GM18508 (cell line): Measurements from ENCODE around the gene SWT1.
"Not testable (repeated sequence)": the region's sequence is repeated elsewhere in the genome, so short reads cannot be mapped to it uniquely, and the experiment has no call there.

Experiments used
- ATAC-seq: cut with Tn5 transposase; IDR thresholded peaks from one replicate; pipeline ENCODE4 v1.9.1; 2021; ENCODE audit warnings: moderate number of reproducible peaks; ENCODE audit not compliant: insufficient read depth, unreplicated experiment

SWT1 gene

DNA sequence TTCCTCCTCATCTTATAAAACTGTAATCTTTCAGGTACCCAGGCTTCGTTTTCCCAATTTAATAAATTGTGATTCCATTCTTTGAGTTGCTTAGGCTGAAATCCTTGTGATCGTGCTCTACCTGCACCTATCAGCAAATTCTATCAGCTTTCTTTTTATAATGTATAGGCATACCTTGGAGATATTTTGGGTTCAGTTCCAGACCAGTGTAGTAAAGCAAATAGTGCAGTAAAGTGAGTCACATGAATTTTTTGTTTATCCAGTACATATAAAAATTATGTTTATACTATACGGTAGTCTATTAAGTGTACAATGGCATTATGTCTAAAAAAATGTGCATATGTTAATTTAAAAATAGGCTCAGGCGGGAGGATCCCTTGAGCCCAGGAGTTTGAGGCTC lies 5.5 kb downstream of the SWT1 start:
- no peak for ATAC-seq

DNA sequence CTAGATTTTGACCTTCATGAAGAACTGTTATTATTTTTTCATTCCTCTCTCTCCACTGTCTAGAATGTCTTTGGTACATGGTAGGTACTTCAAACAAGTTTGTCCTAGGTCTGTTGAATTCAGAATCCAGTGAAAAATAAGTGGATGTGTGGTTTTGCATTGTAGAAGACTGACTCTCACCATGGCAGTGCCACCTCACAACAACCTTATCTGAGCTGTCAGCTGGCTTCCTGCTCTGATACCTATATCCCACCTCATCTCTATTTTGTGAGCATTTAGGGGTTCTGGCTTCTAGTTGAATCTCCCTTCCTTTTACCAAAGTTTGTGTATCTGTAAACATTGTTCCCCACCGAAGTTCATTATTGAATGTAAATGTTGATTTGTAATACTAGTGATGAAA lies 9.1 kb downstream of the SWT1 start:
- no peak for ATAC-seq

DNA sequence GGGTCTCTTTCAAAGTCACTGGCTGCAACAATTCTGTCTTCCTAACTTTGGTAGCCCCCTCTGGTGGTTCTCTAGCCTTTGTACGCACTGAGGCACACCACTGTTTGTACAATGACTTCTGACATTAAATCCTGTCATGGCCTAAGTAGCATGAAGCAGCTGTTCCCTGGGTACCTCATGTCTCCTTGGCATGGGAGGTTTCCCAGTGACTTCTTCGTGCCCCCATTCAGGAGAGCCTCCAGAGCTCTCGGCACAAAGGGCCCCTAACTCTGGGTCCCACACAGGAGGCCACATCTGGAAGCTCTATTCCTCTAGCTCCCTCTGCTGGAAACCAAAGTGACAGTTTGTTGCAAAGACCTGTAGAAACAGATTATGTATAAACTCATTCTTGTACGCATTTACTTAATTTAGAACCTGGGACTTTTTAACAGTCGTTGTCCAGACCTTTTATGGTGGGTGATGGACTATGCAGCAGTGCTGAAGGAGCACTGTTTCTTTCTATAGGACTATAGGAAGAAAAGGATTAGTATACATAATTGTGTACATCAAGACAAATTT lies 13.4 kb downstream of the SWT1 start:
- ATAC-seq = peak; percentile 73

DNA sequence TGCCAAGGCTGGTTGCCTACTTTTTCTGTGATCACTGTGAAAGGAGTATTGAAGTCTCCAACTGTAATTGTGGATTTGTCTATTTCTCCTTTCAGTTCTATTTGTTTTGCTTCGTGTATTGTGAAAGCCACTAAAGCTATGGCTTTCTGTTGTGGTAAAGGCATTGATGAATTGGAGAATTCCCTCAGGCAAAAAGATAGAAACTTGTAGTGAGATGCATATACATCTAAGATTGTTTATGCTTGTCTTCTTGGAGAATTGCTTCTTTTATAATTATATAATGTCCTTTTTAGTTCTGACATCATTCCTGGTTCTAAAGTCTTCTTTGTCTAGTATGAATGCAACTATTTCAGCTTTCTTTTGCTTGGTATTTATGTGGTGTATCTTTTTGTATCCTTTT lies 36.8 kb downstream of the SWT1 start:
- no peak for ATAC-seq

DNA sequence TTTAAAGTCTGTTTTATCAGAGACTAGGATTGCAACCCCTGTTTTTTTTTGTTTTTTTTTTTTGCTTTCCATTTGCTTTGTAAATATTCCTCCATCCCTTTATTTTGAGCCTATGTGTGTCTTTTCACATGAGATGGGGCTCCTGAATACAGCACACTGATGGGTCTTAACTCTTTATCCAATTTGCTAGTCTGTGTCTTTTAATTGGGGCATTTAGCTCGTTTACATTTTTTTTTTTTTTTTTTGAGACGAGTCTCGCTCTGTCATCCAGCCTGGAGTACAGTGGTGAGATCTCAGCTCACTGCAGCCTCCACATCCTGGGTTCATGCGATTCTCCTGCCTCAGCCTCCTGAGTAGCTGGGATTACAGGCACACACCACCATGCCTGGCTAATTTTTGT lies 41.7 kb downstream of the SWT1 start:
- not testable (repeated sequence) for ATAC-seq

DNA sequence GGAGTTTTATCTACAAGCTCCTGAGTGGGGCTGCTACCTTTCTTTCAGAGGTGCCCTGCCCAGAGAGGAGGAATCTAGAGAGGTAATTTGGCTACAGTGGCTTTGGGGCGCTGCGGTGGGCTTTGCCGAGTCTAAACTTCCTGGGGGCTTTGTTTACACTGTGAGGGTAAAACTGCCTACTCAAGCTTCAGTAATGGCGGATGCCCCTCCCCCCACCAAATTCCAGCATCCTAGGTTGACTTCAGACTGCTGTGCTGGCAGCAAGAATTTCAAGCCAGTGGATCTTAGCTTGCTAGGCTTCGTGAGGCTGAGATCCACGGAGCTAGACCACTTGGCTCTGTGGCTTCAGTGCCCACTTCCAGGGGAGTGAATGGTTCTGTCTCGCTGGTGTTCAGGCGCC lies 43.9 kb downstream of the SWT1 start:
- no peak for ATAC-seq

DNA sequence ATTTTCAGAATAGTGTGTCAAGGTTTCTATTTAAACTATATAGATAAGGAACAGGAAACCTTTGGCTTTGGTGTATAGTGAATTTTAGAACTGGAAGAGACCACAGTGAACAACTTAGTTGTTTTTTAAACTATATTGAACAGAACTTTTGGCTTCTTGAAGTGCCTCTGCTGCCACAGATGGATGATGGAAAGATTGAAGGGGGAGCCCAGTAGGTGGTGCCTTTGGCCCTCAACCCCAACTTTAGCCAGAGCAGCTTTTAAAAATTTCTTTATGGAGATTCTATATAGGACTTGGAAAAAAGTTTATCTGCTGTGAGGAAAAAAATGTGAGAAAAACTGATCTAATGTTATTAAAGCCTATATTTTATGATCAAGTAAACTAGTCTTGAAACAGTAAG lies 50.2 kb downstream of the SWT1 start:
- ATAC-seq = no peak

DNA sequence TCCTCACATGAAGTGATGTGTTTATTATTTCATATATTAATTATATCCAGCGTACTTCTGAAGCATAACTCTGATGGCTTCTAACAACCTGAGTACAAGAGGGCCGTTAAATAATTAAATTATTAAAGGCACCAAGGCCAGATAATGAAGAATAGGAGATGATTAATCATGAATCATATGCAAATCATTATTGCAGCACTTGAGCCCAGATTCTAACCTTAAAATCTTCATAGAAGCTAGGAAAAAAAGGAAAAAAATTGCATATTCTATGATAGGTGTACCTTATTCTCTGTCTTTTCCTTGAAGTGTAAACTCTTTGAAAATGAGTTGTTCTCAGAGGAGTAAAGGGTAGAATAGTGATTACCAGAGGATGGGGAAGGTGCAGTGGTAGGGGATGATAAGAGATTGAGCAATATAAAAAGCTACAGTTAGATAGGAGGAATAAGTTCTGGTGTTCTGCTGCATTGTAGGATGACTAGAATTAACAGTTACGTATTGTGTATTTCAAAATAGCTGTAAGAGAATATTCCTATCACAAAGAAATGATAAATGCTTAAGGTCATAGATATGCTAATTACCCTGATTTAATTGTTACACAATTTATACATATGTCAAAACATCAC lies 51.1 kb downstream of the SWT1 start:
- no peak for ATAC-seq

DNA sequence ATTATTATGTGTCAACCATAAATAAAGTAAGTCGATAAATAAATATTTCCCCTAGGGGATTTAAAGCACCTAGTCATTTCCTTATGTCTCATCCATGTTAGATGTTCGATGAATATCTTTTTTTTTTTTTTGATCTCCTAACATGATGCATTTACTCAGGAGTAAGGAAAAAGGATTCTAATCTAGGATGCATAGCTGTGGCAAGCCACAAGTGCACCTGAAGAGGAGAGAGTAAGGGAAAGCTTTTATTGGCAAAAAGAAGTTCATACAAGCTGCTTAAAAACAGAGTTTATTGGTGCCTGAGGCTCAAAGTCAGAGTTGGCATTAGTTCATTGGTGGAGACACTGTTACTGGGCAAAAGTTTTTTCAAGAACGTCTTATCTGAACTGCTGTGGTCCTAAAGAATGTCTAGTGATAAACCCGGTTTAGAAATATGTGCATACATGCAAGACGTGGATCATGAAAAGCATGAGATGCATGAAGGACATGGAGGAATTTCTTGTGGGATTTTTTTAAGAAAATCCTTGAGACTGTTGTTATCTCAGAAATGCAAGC lies 51.7 kb downstream of the SWT1 start:
- no peak for ATAC-seq

DNA sequence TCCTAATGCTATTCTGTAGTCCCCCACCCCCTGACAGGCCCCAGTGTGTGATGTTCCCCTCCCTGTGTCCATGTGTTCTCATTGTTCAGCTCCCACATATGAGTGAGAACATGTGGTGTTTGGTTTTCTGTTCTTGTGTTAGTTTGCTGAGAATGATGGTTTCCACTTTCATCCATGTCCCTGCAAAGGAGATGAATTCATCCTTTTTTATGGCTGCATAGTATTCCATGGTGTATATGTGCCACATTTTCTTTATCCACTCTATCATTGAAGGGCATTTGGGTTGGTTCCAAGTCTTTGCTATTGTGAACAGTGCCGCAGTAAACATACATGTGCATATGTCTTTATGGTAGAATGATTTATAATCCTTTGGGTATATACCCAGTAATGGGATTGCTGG lies 52.4 kb downstream of the SWT1 start:
- ATAC-seq = not testable (repeated sequence)

DNA sequence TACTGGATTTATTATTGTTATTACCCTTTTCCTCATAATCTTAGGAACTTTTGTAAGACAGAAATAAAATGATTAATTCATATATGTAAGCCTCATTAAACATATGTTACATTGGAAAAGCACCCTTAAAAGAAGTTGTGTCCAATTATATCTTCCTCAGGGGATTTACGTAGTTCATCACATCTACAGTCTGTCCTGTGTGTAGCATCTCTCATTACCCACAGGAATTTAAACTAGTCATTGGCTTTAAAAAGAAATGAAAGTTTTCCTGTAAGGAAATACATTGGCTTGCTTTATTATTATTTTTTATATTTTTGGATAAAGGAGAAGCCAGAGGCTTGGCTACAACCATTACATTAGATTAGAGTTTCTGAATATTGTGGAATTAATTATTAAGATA lies 56.1 kb downstream of the SWT1 start:
- ATAC-seq = no peak

DNA sequence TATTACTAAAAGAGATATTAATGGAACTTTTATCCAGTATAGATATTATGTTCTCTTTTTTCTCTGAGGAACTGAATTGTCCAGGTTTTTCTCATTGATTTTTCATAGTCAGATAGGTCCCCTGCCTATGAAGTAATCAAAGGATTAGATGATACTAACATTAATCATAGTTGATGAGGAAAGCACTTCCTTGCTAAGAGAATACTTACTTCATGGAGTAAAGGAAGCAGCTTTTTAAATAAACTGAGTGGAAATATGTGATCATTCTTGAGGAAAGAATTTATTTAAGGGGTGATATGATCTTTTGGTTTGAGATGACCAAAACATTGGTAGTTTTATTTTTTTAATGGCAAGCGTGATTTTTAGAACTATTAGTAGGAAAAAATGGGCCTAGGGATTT lies 58.9 kb downstream of the SWT1 start:
- ATAC-seq = no peak

DNA sequence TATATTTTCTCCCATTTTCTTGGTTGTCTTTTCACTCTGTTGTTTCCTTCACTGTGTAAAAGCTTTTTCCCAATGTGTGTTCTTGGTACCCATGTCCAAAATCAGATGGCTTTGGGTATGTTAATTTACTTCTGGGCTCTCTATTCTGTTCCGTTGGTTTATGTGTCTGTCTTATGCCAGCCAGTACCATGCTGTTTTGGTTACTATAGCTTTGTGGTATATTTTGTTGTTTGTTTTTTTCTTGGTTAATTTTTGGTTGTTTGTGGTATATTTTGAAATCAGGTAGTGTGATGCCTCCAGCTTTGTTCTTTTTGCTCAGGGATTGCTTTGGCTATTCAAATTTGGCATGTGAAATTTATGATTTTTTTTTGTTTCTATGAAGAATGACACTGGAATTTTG lies 67.2 kb downstream of the SWT1 start:
- ATAC-seq = no peak

DNA sequence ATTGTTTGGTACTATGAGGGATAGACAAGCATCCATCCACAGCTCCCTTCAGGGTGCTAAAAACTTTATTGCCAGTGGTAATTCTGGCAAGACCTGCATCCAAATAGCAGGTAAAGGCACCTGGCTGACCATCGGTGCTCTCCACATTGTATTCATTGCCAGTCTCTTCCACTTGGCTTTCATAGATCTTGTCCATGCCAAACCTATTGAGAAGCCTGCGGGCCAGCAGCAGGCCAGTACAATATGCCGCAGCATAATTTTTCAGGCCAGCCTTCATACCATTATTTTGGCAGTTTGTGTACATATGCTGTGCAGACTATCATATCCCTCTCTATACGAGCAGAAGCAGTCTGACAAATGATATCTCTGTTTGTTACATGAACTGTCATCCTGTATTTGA lies 70.2 kb downstream of the SWT1 start:
- no peak for ATAC-seq

DNA sequence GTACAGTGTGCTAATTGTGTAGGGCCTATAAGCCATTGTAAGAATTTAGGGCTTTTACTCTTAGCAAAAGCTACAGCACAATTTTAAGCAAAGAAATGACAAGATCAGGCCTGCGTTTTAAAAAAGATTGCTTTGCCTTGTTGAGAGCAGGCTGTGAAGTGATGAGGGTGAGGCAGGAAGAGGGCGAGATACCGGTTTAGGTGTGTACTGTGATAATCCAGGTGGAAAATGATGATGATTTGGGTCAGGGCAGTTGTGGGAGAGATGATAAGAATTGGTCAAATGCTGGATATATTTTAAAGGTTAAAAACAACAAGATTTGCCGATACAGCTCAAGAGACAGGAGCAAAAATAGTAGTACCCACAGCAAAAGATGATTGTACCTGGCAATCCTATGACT lies 72.0 kb downstream of the SWT1 start:
- ATAC-seq = no peak

DNA sequence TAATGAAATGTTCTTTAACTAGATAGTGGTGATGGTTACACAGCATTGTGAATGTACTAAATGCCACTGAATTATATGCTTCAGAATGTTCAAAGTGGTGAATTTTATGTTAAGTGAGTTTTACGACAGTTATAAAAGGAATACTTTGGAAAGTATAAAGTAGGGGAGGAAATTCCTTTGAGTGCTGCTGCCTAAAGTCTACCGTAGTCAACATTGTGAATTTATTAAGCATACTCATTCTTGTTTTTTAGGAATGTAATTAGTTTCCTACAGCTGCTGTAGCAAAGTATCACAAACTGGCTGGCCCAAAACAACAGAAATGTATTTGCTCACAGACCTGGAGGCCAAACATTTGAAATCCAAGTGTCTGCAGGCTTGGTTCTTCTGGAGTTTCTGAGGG lies 73.0 kb downstream of the SWT1 start:
- no peak for ATAC-seq

DNA sequence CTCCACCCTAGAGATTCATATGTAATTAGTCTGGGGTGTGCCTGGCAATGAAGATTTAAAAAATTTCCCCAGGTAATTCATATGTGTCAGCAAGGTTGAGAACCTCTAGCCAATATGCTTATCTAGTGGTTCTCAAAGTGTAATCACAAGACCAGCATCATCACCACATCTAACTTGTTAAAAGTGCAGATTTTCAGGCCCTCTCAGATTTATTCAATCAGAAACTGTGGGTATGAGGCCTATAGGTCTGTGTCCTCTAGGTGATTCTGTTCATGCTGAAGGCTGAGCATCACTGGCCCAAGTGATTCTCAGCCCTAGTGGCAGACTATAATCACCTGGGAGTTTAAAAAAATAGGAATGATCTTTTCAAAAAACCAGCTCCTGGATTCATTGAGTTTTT lies 75.9 kb downstream of the SWT1 start:
- no peak for ATAC-seq

DNA sequence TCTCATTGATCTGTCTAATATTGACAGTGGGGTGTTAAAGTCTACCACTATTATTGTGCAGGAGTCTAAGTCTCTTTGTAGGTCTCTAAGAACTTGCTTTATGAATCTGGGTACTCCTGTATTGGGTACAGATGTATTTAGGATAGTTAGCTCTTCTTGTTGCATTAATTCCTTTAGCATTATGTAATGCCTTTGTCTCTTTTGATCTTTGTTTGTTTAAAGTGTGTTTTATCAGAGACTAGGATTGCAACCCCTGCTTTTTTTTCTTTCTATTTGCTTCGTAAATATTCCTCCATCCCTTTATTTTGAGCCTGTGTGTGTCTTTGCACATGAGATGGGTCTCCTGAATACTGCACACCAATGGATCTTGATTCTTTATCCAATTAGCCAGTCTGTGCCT lies 77.2 kb downstream of the SWT1 start:
- ATAC-seq = not testable (repeated sequence)

DNA sequence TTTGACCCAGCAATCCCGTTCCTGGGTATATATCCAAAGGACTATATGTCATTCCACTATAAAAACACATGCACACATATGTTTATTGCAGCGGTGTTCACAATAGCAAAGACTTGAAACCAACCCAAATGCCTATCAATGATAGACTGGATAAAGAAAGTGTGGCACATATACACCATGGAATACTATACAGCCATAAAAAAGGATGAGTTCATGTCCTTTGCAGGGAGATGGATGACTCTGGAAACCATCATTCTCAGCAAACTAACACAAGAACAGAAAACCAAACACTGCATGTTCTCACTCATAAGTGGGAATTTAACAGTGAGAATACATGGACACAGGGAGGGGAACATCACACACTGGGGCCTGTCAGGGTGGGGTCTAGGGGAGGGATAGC lies 80.2 kb downstream of the SWT1 start:
- not testable (repeated sequence) for ATAC-seq

DNA sequence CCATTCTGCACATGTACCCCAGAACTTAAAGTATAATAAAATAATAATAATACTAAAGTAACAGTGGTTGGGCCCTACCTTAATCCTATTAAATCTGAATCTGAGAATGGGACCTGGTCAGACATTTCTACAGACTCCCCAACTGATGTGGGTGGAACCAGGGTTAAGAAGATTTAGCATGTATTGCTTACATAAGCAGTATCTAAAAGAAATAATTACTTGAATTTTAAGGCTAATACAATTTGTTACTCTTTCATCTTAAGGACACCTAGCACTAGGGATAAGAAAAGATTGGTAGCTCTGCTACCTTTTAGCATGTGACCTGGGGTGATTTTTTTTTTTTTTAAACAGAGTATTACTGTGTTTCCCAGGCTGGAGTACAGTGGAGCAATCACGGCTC lies 80.7 kb downstream of the SWT1 start:
- ATAC-seq = no peak

DNA sequence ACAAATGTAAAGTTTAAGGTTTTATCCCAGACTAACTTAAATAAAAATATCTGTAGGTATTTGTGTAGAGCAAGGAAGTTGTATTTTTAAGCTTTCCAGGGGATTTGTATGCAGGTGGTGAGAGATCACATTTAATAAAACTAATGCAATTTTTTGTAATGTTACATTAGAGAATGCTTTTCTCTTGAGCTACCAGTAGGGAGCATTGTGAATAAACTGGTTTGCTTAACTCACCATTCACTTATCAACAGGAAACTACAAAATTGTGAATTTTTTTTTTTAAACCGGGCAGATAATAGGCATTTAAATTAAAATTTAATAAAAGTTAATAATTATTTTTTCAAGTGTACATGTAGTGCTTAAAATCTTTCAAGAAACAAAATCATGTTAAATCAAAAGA lies 81.5 kb downstream of the SWT1 start:
- no peak for ATAC-seq

DNA sequence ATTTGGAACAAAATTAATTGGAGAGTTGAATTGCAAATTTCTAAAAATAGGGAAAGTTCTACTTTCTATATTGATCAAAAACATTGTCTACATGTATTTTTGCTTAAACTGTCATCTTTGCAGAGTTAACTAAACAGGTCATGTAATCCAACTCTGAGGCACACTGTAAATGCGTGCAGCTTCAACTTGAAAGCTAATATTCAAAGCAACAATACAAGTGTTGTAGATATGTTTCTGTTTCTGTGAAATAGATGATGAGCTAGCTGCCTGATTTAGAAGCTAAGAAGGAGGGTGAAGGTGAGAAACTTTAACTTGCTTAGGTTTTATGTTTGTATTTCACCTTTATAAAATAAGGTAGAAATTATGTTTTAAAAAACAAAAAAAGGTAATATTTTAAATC lies 82.9 kb downstream of the SWT1 start:
- ATAC-seq = no peak
